Liver (tissue), 9 donors: ENCODE data around the gene GNPTAB. TPM values are rescaled to one million over a fixed set of nuclear protein-coding genes. Genes with fewer than 3 reads are reported as not detected.

Experiments
- DNase-seq: peaks from one replicate; pipeline ENCODE4 v3.0.0-alpha.2; 2017; ENCODE audit warnings: low spot score
- H3K27ac ChIP-seq, 2 donors: one replicate each; pipeline ENCODE4 v1.7.0; 2013; ENCODE audit warnings: inconsistent platforms in 2 of 2, low read length in 2 of 2, control low read depth in 1 of 2, low read depth in 1 of 2, mild to moderate bottlenecking in 1 of 2
- H3K27me3 ChIP-seq, 4 donors: one replicate each; pipeline versions ENCODE4 v1.6.1 to v1.7.0; 2013; ENCODE audit warnings: low read length in 3 of 4, inconsistent platforms in 1 of 4, mild to moderate bottlenecking in 1 of 4, moderate library complexity in 1 of 4; ENCODE audit not compliant: control insufficient read depth in 4 of 4, insufficient read depth in 4 of 4
- H3K36me3 ChIP-seq, 4 donors: one replicate each; pipeline versions ENCODE4 v1.6.1 to v1.7.0; 2013; ENCODE audit warnings: low read length in 3 of 4, mild to moderate bottlenecking in 3 of 4, low read depth in 1 of 4, moderate library complexity in 1 of 4; ENCODE audit not compliant: control insufficient read depth in 4 of 4, insufficient read depth in 3 of 4
- H3K4me1 ChIP-seq, 4 donors: one replicate each; pipeline versions ENCODE4 v1.6.1 to v1.7.0; 2013; ENCODE audit warnings: low read length in 3 of 4, mild to moderate bottlenecking in 3 of 4, moderate library complexity in 1 of 4; ENCODE audit not compliant: control insufficient read depth in 4 of 4, insufficient read depth in 4 of 4
- H3K4me3 ChIP-seq, 3 donors: one replicate each; pipeline versions ENCODE4 v1.6.1 to v1.7.0; 2013; ENCODE audit warnings: low read length in 3 of 3, control low read depth in 1 of 3, low read depth in 1 of 3, mild to moderate bottlenecking in 1 of 3
- H3K9ac ChIP-seq, 2 donors: one replicate each; pipeline ENCODE4 v1.7.0; 2013; ENCODE audit warnings: low read length in 2 of 2, mild to moderate bottlenecking in 2 of 2, moderate library complexity in 2 of 2, control low read depth in 1 of 2, low read depth in 1 of 2
- H3K9me3 ChIP-seq, 4 donors: one replicate each; pipeline versions ENCODE4 v1.6.1 to v1.7.0; 2013; ENCODE audit warnings: low read length in 3 of 4; ENCODE audit not compliant: control insufficient read depth in 4 of 4
- EGR1 ChIP-seq, 2 donors: IDR thresholded peaks; 2 replicates each; pipeline ENCODE4 v1.6.1; 2016 to 2018; ENCODE audit warnings: antibody characterized with exemption in 2 of 2, low read depth in 2 of 2
- FOXA1 ChIP-seq: IDR thresholded peaks from 2 replicates; pipeline ENCODE4 v1.6.1; 2016; ENCODE audit warnings: antibody characterized with exemption
- FOXA2 ChIP-seq: IDR thresholded peaks from 2 replicates; pipeline ENCODE4 v1.6.1; 2016; ENCODE audit warnings: antibody characterized with exemption
- GABPA ChIP-seq, 2 donors: IDR thresholded peaks in 1 of 2; conservative IDR thresholded peaks in 1 of 2; 2 replicates each; pipeline ENCODE4 v1.6.1; 2016; ENCODE audit warnings: antibody characterized with exemption in 2 of 2, mild to moderate bottlenecking in 1 of 2, moderate library complexity in 1 of 2
- HNF4A ChIP-seq, 2 donors: conservative IDR thresholded peaks; 2 replicates each; pipeline ENCODE4 v1.6.1; 2016; ENCODE audit warnings: antibody characterized with exemption in 2 of 2, mild to moderate bottlenecking in 2 of 2
- HNF4G ChIP-seq: IDR thresholded peaks from 2 replicates; pipeline ENCODE4 v1.6.1; 2016; ENCODE audit warnings: antibody characterized with exemption
- JUND ChIP-seq, 2 donors: IDR thresholded peaks; 2 replicates each; pipeline ENCODE4 v1.6.1; 2016; ENCODE audit warnings: antibody characterized with exemption in 2 of 2
- NR2F2 ChIP-seq: IDR thresholded peaks from 2 replicates; pipeline ENCODE4 v1.6.1; 2016; ENCODE audit warnings: antibody characterized with exemption
- RXRA ChIP-seq, 2 donors: IDR thresholded peaks; 2 replicates each; pipeline ENCODE4 v1.6.1; 2017 to 2018; ENCODE audit warnings: antibody characterized with exemption in 2 of 2, mild to moderate bottlenecking in 1 of 2
- SP1 ChIP-seq: IDR thresholded peaks from 2 replicates; pipeline ENCODE4 v1.6.1; 2018; ENCODE audit warnings: antibody characterized with exemption, mild to moderate bottlenecking
- TAF1 ChIP-seq: conservative IDR thresholded peaks from 2 replicates; pipeline ENCODE4 v1.6.1; 2016; ENCODE audit warnings: antibody characterized with exemption, mild to moderate bottlenecking
- YY1 ChIP-seq: IDR thresholded peaks from 2 replicates; pipeline ENCODE4 v1.6.1; 2016; ENCODE audit warnings: antibody characterized with exemption, mild to moderate bottlenecking
- polyA plus RNA-seq, 2 donors: library from polyadenylated mRNA; stranded (reverse) in 1 of 2; unstranded in 1 of 2; fragments of 200-250 nt in 1 of 2; fragments of >200 nt in 1 of 2; fragmentation: Nextera tagmentation in 1 of 2; extraction: Ambion mirVana in 1 of 2; gene quantifications; one replicate each; pipeline versions ENCODE4 v1.2.1 to v1.2.3, GENCODE V29; 2013 to 2015
- total RNA-seq, 2 donors: library from RNA; depleted of rRNA; stranded (reverse); fragments of >200 nt; gene quantifications; one replicate each; pipeline ENCODE4 v1.2.3, GENCODE V29; 2014
- TF ChIP-seq, protein P1 (sequence below): IDR thresholded peaks from 2 replicates; pipeline ENCODE4 v1.6.1; 2016; ENCODE audit warnings: antibody characterized with exemption
- TF ChIP-seq, protein P2 (sequence below): IDR thresholded peaks from 2 replicates; pipeline ENCODE4 v1.6.1; 2016; ENCODE audit warnings: antibody characterized with exemption
- TF ChIP-seq, protein P3 (sequence below): IDR thresholded peaks from 2 replicates; pipeline ENCODE4 v1.6.1; 2016; ENCODE audit warnings: antibody characterized with exemption, mild to moderate bottlenecking
- TF ChIP-seq, protein P4 (sequence below): fragments of 150-350 bp; IDR thresholded peaks from 2 replicates; pipeline ENCODE4 v1.5.1; 2017; ENCODE audit warnings: improper control_type of control experiment, low read depth, low read length; ENCODE audit not compliant: missing input control
- donor health status: healthy.
- donor health status: healthy.
- donor health status: healthy.
- donor health status: healthy.
- donor health status: healthy.

The GNPTAB gene
- total and polyA plus RNA-seq, 4 donors: 4.6 to 11.1 (median 7.7) TPM

DNA sequence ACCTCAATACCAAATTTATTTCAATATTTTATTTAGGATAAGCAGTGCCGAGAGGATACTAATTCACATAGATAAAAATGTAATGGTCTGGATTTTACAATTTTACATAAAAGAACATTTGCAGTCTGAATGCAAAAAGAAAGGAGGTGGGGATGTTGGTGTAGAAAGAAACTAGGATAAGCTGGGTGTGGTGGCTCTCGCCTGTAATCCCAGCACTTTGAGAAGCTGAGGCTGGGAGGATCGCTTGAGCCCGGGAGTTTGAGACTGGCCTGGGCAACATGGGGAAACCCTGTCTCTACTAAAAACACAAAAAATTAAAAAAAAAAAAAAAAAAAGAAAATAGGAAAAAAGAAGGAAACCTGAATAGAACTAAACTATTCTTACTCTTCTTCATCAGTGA, 108.4 kb downstream of the GNPTAB start (continued):
- TF ChIP-seq, protein P1, sequence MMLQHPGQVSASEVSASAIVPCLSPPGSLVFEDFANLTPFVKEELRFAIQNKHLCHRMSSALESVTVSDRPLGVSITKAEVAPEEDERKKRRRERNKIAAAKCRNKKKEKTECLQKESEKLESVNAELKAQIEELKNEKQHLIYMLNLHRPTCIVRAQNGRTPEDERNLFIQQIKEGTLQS: no peak
- TF ChIP-seq FOXA2: no peak
- TF ChIP-seq NR2F2: no peak
- TF ChIP-seq SP1: no peak
- TF ChIP-seq EGR1 (IDR thresholded peaks at IDR 0.05; ENCODE audit: low read depth in 2 of 2): no peak

DNA sequence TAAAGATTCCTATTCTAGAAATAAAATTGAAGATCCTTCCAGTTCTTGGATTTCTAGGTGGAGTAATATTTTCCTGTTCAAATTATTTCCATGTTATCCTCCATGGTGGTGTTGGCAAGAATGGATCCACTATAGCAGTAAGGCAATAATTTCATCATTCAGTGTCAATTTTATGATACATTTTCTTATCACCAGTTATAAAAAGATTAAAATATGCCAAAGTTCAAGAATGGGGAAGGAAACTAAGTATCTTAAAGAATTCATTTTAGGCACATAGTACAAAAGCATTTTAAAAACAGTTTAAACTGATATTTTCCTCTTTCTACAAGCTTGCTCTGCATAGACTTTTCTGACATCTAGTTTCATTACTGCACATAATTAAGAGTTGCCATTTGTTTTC, 110.6 kb downstream of the GNPTAB start:
- H3K27me3 ChIP-seq: no peaks in the 10 kb centered on the region

More for the DNA sequence above, 110.6 kb downstream of the GNPTAB start:
- Histone ChIP-seq H3K36me3 (peaks cover 2 to 19% (median 7%) of the 10 kb centered on the region in 4 donors), H3K4me3 (no peak overlapping the region), H3K9ac (no peak overlapping the region), H3K4me1 (peaks cover 0 to 15% (median 4%) of the 10 kb centered on the region in 4 donors), H3K9me3 (no peaks in the 10 kb centered on the region), H3K27ac (no peak overlapping the region)
- TF ChIP-seq TAF1: no peak
- TF ChIP-seq, protein P2, sequence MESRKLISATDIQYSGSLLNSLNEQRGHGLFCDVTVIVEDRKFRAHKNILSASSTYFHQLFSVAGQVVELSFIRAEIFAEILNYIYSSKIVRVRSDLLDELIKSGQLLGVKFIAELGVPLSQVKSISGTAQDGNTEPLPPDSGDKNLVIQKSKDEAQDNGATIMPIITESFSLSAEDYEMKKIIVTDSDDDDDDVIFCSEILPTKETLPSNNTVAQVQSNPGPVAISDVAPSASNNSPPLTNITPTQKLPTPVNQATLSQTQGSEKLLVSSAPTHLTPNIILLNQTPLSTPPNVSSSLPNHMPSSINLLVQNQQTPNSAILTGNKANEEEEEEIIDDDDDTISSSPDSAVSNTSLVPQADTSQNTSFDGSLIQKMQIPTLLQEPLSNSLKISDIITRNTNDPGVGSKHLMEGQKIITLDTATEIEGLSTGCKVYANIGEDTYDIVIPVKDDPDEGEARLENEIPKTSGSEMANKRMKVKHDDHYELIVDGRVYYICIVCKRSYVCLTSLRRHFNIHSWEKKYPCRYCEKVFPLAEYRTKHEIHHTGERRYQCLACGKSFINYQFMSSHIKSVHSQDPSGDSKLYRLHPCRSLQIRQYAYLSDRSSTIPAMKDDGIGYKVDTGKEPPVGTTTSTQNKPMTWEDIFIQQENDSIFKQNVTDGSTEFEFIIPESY: no peak
- no peak for TF ChIP-seq HNF4G
- no peak for TF ChIP-seq FOXA2
- TF ChIP-seq FOXA1: no peak
- no peak for TF ChIP-seq JUND (IDR thresholded peaks at IDR 0.05)
- TF ChIP-seq HNF4A (conservative IDR thresholded peaks at IDR 0.05): no peak
- no peak for TF ChIP-seq GABPA (IDR thresholded peaks at IDR 0.05 in 1 of 2, conservative IDR thresholded peaks at IDR 0.05 in 1 of 2)
- TF ChIP-seq, protein P3, sequence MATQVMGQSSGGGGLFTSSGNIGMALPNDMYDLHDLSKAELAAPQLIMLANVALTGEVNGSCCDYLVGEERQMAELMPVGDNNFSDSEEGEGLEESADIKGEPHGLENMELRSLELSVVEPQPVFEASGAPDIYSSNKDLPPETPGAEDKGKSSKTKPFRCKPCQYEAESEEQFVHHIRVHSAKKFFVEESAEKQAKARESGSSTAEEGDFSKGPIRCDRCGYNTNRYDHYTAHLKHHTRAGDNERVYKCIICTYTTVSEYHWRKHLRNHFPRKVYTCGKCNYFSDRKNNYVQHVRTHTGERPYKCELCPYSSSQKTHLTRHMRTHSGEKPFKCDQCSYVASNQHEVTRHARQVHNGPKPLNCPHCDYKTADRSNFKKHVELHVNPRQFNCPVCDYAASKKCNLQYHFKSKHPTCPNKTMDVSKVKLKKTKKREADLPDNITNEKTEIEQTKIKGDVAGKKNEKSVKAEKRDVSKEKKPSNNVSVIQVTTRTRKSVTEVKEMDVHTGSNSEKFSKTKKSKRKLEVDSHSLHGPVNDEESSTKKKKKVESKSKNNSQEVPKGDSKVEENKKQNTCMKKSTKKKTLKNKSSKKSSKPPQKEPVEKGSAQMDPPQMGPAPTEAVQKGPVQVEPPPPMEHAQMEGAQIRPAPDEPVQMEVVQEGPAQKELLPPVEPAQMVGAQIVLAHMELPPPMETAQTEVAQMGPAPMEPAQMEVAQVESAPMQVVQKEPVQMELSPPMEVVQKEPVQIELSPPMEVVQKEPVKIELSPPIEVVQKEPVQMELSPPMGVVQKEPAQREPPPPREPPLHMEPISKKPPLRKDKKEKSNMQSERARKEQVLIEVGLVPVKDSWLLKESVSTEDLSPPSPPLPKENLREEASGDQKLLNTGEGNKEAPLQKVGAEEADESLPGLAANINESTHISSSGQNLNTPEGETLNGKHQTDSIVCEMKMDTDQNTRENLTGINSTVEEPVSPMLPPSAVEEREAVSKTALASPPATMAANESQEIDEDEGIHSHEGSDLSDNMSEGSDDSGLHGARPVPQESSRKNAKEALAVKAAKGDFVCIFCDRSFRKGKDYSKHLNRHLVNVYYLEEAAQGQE: no peak
- TF ChIP-seq RXRA (IDR thresholded peaks at IDR 0.05): no peak
- TF ChIP-seq, protein P1: no peak
- TF ChIP-seq SP1: no peak
- no peak for TF ChIP-seq EGR1 (IDR thresholded peaks at IDR 0.05; ENCODE audit: low read depth in 2 of 2)
- no peak for TF ChIP-seq YY1
- TF ChIP-seq NR2F2: no peak
- TF ChIP-seq, protein P4, sequence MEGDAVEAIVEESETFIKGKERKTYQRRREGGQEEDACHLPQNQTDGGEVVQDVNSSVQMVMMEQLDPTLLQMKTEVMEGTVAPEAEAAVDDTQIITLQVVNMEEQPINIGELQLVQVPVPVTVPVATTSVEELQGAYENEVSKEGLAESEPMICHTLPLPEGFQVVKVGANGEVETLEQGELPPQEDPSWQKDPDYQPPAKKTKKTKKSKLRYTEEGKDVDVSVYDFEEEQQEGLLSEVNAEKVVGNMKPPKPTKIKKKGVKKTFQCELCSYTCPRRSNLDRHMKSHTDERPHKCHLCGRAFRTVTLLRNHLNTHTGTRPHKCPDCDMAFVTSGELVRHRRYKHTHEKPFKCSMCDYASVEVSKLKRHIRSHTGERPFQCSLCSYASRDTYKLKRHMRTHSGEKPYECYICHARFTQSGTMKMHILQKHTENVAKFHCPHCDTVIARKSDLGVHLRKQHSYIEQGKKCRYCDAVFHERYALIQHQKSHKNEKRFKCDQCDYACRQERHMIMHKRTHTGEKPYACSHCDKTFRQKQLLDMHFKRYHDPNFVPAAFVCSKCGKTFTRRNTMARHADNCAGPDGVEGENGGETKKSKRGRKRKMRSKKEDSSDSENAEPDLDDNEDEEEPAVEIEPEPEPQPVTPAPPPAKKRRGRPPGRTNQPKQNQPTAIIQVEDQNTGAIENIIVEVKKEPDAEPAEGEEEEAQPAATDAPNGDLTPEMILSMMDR: no peak
- no peak for DNase-seq
